ENCODE results near the gene CALM3.

Gene CALM3

GRCh38 chr19:46559203-46559602 lies 41.9 kb upstream of the CALM3 start:
- no peak for TF ChIP-seq SIN3A (IDR thresholded peaks at IDR 0.05; ENCODE audit: borderline replicate concordance, insufficient read depth, low read length)
- no peak for TF ChIP-seq REST (IDR thresholded peaks at IDR 0.05; ENCODE audit: insufficient read depth in 1 of 2, low read depth in 2 of 2, low read length in 2 of 2)
- TF ChIP-seq TAF1 (IDR thresholded peaks at IDR 0.05; ENCODE audit: borderline replicate concordance, insufficient read depth, low read length) = no peak
- no peak for TF ChIP-seq POLR2AphosphoS5 (IDR thresholded peaks at IDR 0.05; ENCODE audit: low read depth, low read length)

GRCh38 chr19:46564701-46565100 lies 36.4 kb upstream of the CALM3 start:
- no peak for TF ChIP-seq FOXP2 (optimal IDR thresholded peaks at IDR 0.05; ENCODE audit: borderline replicate concordance, extremely low read depth, extremely low read length, insufficient read depth)
- no peak for TF ChIP-seq REST (IDR thresholded peaks at IDR 0.05; ENCODE audit: insufficient read depth in 1 of 2, low read depth in 2 of 2, low read length in 2 of 2)
- no peak for TF ChIP-seq SIN3A (IDR thresholded peaks at IDR 0.05; ENCODE audit: borderline replicate concordance, insufficient read depth, low read length)
- no peak for TF ChIP-seq POLR2AphosphoS5 (IDR thresholded peaks at IDR 0.05; ENCODE audit: low read depth, low read length)
- no peak for TF ChIP-seq TAF1 (IDR thresholded peaks at IDR 0.05; ENCODE audit: borderline replicate concordance, insufficient read depth, low read length)

GRCh38 chr19:46571495-46571894 lies 29.6 kb upstream of the CALM3 start:
- TF ChIP-seq FOXP2 (optimal IDR thresholded peaks at IDR 0.05; ENCODE audit: borderline replicate concordance, extremely low read depth, extremely low read length, insufficient read depth) = no peak
- no peak for TF ChIP-seq POLR2AphosphoS5 (IDR thresholded peaks at IDR 0.05; ENCODE audit: low read depth, low read length)
- no peak for TF ChIP-seq REST (IDR thresholded peaks at IDR 0.05; ENCODE audit: insufficient read depth in 1 of 2, low read depth in 2 of 2, low read length in 2 of 2)
- TF ChIP-seq SIN3A (IDR thresholded peaks at IDR 0.05; ENCODE audit: borderline replicate concordance, insufficient read depth, low read length) = no peak
- TF ChIP-seq TAF1 (IDR thresholded peaks at IDR 0.05; ENCODE audit: borderline replicate concordance, insufficient read depth, low read length) = no peak

- no peak for TF ChIP-seq REST (IDR thresholded peaks at IDR 0.05; ENCODE audit: insufficient read depth in 1 of 2, low read depth in 2 of 2, low read length in 2 of 2)
These were observed 27.2 kb upstream of the CALM3 start for GRCh38 chr19:46573679-46574498.

GRCh38 chr19:46574533-46574932 lies 26.6 kb upstream of the CALM3 start:
- no peak for TF ChIP-seq SIN3A (IDR thresholded peaks at IDR 0.05; ENCODE audit: borderline replicate concordance, insufficient read depth, low read length)
- no peak for TF ChIP-seq POLR2AphosphoS5 (IDR thresholded peaks at IDR 0.05; ENCODE audit: low read depth, low read length)
- TF ChIP-seq REST (IDR thresholded peaks at IDR 0.05; ENCODE audit: insufficient read depth in 1 of 2, low read depth in 2 of 2, low read length in 2 of 2) = no peak
- no peak for TF ChIP-seq TAF1 (IDR thresholded peaks at IDR 0.05; ENCODE audit: borderline replicate concordance, insufficient read depth, low read length)
- TF ChIP-seq FOXP2 (optimal IDR thresholded peaks at IDR 0.05; ENCODE audit: borderline replicate concordance, extremely low read depth, extremely low read length, insufficient read depth) = no peak

All from PFSK-1 (cell line).